AG08395 (cell line): ENCODE results near the gene CHRNE.
A peak's percentile ranks its signal among the peaks of the same experiment; 100 is the strongest.
"Not testable (repeated sequence)": the region's sequence is repeated elsewhere in the genome, so short reads cannot be mapped to it uniquely, and the experiment has no call there.

Source experiments
- DNase-seq: peaks from one replicate; pipeline ENCODE4 v3.0.0; 2012; ENCODE audit warnings: mixed read lengths, low spot score

Gene CHRNE

DNA sequence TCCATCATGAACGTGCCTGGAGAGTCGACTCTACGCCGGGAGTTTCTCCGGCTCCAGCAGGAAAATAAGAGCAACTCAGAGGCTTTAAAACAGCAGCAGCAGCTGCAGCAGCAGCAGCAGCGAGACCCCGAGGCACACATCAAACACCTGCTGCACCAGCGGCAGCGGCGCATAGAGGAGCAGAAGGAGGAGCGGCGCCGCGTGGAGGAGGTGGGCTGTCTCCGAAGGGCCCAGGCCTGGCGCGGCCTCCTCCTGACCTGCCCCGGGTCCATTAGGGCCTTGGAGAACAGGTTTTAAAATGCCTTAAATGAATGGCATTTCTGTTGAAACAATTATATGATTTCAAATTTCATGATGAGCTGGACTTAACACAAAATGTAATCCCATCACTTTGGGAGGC is 15.3 kb downstream of the CHRNE start:
- no peak for DNase-seq

DNA sequence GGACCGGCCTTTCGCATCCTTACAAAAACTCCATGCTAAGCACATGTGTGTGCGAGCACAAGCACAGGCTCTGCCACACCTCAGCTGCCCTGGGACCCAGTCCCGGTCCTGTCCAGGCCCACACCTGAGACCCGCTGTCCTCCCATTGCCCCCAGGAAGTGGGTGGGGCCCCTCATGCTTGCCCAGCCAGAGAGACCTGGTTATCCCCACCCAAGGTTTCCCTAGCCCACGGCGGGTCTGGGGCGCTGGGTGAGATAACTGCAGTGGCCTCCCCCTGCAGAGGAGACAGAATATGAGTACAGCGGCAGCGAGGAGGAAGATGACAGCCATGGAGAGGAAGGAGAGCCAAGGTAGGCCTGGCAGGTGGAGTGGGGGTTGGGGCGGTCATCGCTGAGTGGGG is 16.1 kb downstream of the CHRNE start:
- no peak for DNase-seq

DNA sequence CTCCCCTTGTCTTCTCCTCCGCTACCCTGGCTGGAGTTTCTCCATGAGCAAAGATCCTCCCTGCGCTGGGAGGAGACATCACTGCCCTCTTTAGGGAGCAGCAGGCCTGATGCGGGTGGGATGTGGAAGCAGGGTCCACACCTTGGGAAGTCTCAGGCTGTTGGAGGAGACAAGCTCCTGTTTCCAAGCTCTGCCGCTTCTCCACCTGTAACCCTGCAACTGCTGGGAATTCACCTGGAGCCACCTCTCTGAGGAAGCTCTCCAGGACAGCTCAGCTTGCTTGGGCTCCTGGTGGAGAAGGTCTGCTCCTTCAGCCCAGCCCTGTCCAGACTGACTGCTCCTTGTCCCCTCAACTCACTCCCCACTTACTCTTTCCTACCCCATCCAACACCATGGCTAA is 18.4 kb downstream of the CHRNE start:
- no peak for DNase-seq

DNA sequence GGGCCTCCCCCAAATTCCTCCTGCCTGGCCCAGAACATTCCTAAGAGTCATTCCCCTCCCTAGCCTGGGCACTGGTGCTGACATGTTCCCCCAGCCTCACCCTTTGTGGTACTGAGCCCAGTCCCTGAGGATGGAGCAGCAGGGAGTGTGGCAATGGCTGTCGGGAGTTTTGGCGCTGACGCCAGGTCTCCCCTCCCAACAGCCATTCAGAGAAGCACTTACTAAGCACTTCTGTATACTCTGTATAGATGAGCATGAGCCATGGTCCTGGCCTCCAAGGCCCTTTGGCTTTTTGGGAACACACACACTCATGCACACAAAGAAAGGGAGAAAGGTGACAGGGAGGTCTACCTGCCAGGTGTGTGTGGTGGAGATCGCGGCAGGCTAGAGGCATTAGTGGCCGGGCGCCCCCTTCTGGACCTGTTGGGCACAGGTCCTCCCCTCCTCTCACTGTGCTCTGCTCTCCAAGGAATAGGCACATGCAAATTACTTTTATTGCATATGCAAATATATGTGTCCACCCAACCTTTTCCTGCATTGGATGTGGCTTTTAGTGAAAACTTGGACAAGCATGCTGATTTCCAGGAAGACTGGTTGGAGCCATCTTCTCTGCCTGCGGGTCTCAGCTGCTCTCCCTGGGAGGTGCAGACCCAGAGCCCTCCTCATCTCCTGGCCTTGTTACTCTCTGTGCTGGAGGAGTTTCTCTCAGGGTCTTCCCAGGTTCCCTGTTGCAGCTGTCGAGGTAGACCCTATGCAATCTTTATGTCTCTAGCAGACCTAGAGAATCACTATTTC is 20.9 kb downstream of the CHRNE start:
- DNase-seq, result peak; percentile 42

DNA sequence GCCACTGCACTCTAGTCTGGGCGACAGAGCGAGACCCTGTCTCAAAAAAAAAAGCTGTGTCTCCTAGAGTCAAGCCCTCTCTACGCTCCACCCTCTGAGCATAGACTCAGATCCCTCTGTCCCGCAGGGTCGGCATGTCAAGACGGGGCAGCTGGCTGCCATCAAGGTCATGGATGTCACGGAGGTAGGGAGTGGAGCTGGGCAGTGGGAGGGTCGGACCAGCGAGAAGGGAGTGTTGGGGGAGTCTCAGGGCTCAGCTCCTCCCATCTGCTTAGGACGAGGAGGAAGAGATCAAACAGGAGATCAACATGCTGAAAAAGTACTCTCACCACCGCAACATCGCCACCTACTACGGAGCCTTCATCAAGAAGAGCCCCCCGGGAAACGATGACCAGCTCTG is 22.0 kb downstream of the CHRNE start:
- no peak for DNase-seq

DNA sequence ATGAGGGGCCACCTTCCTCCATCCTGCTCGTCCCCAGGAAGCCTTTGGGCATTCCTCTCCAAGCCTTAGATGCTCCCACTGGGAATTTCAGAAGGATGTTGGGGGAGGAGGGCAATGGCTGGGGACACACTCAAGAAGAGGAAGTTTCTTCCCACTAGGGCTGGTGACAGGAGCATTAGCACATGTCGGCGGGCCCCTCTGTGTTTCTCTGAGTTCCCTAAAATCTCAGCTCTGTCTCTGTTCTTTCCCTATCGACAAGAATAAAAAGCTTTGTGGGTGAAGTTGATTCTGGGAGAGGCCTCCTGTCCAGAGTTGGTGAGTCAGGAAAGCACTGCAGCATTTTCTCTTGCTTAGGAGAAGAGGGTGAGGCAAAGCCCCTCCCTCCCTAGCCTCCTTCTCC is 23.3 kb downstream of the CHRNE start:
- no peak for DNase-seq

DNA sequence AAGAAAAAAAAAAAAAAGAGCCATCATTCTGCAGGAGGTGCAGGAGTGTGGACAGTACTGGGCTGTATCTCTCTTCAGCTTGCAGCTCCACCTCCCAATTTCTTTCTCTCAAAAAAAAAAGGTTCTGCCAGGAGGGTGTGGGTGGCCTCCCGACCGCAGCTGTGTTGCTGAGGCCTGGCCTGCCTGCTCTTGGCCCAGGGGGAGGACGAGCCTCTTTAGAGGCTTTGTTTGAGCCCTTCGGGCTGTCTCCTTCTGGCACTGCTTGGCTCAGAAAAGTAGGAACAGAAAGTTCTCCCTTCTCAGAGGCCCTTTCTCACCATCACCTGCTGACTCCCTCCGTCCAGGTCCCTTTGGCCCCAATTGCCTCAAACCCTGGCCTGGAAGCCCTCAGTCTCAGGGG is 25.8 kb downstream of the CHRNE start:
- DNase-seq, result no peak

DNA sequence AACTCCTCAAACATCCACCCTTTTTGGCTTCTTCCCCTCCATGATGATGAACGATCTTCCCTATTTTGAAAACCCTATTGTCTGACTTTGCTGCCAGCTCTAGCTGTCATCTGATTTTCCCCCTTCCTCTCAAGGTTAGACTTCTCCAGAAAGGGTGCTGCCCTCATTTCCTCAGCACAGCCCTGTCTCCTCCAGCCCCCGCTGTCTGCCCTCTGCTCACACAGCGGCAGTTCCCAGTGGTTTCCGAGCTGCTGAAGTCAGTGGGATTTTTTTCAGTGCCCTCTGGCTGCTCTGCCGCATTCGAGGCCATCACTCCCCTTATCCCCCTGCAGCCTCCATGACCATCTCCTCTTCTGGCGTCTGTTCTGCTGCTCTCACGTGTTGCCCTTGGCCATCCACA is 30.1 kb downstream of the CHRNE start:
- no peak for DNase-seq

DNA sequence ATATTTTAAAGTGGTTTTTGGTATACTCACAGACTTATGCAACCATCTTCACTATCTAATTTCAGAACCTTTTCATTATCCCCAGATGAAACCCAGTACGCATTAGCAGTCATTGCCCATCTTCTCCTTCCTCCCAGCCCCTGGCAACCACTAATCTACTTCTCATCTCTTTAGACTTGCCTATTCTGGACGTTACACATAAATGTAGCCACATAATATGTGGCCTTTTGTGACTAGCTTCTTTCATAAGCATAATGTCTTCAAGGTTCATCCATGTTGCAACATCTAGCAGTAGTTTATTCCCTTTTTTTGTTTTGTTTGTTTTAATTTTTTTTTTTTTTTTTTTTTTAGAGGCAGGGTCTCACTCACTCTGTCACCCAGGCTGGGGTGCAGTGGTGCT is 32.0 kb downstream of the CHRNE start:
- no peak for DNase-seq

DNA sequence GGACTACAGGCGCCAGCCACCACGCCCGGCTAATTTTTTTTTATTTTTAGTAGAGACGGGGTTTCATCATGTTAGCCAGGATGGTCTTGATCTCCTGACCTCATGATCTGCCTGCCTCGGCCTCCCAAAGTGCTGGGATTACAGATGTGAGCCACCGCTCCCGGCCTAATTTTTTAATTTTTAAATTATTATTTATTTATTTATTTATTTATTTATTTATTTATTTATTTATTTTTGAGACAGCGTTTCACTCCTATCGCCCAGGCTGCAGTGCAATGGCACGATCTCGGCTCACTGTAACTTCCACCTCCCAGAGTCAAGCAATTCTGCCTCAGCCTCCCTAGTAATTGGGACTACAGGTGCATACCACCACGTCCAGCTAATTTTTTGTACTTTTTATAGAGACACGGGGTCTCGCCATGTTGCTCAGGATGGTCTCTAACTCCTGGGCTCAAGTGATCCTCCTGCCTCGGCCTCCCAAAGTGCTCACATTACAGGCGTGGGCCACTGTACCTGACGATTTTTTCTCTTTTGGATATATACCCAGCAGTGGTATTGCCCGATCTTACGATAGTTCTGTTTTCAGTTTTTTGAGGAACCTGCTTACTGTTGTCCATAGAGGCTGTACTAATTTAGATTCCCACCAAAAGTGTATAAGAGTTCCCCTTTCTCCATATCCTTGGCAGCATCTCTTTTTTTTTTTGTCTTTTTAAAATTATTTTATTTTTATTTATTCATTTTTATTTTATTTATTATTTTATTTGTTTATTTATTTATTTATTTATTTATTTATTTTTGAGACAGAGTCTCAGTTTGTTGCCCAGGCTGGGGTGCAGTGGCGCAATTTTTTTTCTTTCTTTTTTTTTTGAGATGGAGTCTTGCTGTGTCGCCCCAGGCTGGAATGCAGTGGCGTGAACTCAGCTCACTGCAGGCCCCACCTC is 33.6 kb downstream of the CHRNE start:
- DNase-seq, result not testable (repeated sequence)

DNA sequence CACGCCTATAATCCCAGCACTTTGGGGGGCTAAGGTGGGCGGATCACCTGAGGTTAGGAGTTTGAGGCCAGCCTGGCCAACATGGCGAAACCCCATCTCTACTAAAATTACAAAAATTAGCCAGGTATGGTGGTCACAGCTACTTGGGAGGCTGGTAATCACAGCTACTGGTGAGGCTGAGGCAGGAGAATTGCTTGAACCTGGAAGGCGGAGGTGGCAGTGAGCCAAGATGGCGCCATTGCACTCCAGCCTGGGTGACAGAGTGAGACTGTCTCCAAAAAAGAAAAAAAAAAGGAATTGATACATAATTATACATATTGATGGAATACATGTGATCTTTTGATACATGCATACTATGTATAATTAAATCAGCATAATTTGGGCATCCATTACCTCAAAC is 35.4 kb downstream of the CHRNE start:
- not testable (repeated sequence) for DNase-seq

DNA sequence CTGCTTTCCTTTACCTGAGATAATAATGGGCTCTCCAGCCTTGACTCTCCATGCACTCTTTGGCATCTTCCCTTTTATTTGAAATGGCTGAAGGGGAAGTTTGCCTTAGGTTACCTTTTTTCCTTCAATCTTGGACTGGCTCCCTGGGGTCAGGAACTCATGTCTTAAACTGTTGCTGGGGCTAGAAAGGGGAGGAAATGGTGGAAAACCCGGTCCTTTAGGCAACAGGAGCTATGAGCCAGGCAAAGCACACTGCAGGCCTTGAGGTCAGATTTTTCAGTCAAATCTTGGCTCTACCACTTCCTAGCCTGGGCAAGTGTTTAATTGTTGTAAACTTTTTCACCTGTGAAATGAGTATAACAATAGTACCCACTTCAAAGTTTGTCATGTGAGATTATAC is 39.6 kb downstream of the CHRNE start:
- no peak for DNase-seq

DNA sequence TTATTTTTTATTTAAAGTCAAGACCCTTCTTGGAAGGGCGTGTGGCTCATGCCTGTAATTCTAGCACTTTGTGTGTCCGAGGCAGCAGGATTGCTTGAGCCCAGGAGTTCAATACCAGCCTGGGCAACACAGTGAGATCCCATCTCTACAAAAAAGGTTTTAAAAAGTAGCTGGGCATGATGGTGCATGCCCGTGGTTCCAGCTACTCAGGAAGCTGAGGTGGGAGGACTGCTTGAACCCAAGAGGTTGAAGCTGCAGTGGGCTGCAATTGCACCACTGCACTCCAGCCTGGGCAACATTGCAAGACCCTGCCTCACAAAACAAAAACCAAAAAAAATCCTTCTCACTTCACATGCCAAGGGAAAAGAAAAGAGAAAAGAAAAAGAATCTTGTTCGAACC is 40.2 kb downstream of the CHRNE start:
- DNase-seq, result no peak

DNA sequence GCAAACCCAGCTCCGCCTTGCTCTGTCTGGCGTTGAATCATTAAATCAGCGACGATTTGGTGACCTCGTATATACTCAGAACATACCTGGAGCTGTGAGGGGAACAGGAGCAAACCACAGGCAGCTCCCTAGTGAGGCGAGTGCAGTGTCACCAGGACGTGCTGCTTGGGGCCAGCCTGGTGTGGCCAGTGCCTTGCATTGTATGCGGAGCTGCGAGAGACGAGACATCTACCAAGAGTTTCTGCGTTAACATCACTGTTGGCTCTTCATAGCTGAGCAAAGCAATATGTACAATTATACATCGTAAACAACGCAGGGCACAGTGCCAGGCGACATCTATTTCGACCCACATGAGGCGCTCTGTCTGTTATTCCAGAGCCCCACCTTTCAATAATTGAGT is 41.8 kb downstream of the CHRNE start:
- DNase-seq, result no peak

DNA sequence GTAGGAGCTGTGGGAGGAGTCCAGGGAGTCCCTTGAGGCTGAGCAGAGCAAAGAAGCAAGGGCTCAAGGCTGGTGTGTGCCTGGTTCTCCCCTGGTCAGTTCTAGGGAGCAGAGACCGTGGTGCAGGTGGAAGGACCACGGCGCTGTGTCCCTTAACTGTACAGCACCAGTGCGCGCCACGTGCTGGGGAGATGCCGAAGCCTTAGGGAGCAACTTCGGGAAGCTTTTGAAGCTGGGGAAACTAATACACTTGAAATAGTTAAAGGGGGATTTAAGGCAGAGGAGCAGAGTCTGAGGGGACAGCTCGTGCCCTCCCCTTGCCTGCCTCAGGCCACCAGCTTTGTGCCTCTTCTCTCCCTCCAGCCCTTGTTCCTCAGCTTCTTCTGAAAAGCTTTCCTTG is 42.2 kb downstream of the CHRNE start:
- DNase-seq, result no peak

DNA sequence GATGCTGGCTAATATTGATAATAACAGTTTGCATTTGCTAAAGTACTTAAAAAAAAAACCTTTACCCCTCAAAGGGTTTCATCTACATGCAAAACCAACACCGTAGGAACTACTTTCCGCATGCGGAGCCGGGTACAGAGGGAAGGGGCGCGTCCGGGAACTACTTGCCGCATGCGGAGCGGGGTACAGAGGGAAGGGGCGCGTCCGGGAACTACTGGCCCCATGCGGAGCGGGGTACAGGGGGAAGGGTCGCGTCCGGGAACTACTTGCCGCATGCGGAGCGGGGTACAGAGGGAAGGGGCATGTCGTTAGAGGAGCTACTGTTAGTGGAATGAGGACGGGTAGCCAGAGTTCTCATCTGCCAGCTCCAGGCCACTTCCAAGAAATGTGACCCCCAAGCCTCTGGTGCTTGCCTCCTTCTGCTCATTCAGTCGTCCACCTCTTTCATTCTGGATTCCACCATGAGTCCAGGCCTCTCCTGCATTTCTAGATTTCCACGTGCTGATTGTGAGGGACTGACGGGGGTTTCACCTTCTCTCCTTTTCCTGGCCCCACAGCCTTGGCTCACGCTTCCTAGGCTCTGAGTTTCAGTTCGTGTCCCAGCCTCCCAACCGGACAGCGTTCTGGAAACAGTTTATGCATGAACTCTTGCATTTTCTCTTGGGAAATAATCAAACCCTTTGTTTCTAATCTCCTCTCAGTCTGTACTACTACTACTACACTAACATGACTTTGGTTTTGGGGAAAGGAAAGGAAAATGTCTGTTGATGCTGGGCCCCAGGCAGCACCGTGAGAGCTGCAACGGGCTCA is 42.9 kb downstream of the CHRNE start:
- DNase-seq, result no peak

DNA sequence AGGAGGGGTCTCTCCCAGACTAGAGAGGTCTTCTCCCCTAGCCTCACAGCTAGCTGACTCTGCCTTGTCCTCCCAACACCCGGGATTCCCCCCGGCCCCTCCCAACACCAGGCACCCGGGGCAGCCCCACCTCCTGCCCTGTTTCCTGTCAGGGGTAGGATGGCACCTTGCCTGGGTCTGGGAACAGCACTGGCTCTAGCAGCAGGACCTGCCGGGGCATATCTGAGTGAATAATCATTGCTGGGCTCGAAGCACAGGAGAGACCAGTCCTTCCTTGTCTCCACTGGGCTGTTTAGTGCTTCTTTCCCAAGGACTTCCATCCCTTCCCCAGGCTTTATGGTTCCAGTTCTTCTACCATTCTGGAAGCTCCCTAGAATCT is 44.0 kb downstream of the CHRNE start:
- peak; percentile 20 for DNase-seq

DNA sequence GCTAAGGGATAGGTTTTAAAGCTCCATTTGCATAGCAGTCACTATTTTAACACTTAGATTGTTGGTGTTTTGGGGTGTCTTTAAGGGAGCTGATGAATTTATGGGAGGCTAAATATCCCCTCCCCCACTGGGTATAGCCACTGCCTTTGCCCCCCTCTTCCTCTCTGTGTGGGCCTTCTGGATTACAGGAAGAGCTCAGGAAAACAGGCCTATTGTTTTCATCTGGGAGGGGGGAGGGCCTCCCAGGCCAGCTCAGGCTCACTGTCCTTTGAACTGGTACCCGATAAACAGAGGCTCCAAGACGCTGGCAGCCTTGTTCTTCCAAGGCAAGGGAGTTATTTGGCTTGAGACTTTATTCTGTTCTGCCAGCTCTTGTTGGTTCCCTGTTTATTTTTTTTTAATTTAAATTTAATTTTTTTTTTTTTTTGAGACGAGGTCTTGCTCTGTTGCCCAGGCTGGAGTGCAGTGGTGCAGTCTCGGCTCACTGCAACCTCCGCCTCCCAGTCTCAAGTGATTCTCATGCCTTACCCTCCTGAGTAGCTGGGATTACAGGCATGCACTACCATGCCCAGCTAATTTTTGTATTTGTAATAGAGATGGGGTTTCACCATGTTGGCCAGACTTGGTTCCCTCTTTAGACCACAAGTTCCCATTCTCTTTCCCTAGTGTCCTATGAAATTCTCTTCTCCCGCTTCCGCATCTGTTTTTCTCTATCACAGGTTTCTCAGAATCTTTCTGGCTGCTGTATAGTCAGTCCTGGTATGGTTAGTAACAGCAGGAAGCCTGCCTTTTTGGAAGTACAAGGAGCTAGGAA is 44.6 kb downstream of the CHRNE start:
- DNase-seq, result peak; percentile 23

DNA sequence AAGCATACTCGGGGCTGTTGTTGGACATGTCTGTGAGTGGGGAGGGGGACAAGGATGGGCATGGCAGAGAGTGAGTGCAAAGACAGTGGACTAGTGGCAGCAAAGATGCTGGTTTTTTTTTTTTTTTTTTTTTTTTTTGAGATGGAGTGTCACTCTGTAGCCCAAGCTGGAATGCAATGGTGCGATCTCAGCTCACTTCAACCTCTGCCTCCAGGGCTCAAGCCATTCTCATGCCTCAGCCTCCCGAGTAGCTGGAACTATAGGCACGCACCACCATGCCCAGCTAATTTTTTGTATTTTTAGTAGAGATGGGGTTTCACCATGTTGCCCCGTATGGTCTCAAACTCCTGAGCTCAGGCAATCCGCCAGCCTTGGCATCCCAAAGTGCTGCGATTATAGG is 45.6 kb downstream of the CHRNE start:
- not testable (repeated sequence) for DNase-seq

DNA sequence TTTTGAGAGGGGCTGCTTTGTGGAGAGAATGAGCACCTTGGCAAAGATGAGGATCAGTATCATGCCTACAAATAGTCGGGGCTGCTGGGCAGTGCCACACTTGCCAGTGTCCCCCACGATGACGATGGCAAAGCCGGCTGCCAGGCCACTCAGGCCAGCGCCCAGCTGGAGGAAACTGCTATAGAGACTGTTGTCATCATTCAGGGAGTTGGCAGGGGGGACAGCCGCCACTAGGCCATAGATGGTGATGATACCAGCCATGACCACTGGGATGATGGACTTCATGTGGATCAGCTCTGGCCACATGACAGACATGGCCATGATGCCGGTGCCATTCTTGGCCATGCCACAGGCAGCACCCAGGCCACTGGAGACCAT is 46.0 kb downstream of the CHRNE start:
- no peak for DNase-seq

DNA sequence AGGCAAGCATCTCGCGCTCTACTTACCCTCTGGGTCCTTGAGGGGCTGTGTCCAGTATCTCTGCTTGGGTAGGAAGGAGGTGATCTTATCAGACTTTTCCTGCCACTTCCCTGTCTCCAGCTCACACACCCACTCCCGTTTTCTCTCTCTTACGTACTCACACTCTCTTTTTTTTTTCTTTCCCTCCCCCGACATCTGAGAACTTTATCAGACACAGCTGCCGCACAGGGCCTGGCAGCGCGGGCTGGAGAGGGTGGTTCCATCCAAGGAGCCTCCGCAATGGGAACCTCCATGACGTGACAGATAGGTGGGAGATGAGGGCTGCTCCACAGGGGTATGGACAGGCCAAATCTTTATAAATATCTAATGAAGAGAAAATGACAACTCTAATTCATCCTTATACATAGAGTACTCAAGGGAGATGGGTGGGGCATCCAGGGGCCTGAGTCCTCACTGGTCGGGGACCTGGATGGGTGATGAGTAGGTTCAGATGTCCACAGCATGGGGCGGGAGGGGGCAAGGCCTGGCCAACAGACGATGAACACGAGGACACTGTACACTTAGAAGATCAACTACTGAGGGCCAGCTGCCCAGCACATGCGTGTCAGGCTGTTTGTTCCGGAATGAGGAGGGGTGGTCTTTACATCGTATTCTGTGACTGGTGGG is 46.5 kb downstream of the CHRNE start:
- DNase-seq, result no peak
